B cell (primary cell): Measurements from ENCODE around the gene ZNF385D.

Experiments used
- EZH2 ChIP-seq: IDR thresholded peaks from 2 replicates; pipeline ENCODE4 v1.6.1; 2012; ENCODE audit warnings: borderline replicate concordance, low read depth, mild to moderate bottlenecking, moderate library complexity, low read length; ENCODE audit not compliant: insufficient read depth, poor library complexity, severe bottlenecking
- TF ChIP-seq, protein P1 (sequence below): fragments of 200-600 bp; IDR thresholded peaks from one replicate; pipeline ENCODE4 v1.8.0; 2022; ENCODE audit warnings: antibody characterized with exemption, mild to moderate bottlenecking

DNA sequence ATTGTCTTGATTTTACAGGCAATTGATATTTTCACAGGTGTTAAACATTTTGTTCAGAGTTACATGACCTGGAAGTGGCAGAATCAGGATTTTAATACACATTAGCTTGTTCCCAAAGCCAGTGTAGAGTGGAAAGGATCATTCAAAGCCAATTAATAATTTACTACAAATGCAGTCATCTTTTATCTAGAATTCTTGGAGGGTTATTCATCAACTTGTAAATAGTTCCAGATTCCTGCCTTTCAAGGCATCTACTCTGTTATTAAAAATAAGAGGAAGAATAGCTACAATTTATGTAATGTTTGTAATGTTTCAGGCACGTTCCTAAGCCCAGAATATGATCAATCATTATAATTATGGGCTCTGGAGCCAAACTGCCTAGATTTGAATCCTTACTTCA is 358.5 kb downstream of the ZNF385D start:
- no peak for TF ChIP-seq EZH2
- TF ChIP-seq, protein P1, sequence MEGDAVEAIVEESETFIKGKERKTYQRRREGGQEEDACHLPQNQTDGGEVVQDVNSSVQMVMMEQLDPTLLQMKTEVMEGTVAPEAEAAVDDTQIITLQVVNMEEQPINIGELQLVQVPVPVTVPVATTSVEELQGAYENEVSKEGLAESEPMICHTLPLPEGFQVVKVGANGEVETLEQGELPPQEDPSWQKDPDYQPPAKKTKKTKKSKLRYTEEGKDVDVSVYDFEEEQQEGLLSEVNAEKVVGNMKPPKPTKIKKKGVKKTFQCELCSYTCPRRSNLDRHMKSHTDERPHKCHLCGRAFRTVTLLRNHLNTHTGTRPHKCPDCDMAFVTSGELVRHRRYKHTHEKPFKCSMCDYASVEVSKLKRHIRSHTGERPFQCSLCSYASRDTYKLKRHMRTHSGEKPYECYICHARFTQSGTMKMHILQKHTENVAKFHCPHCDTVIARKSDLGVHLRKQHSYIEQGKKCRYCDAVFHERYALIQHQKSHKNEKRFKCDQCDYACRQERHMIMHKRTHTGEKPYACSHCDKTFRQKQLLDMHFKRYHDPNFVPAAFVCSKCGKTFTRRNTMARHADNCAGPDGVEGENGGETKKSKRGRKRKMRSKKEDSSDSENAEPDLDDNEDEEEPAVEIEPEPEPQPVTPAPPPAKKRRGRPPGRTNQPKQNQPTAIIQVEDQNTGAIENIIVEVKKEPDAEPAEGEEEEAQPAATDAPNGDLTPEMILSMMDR = no peak
